Neural progenitor cell (in vitro differentiated cells): ENCODE data around the gene LTC4S. TPM values are rescaled to one million over a fixed set of nuclear protein-coding genes. Genes with fewer than 3 reads are reported as not detected.

Experiments used
- DNase-seq: peaks from one replicate; pipeline ENCODE4 v3.0.0-alpha.2; 2016; ENCODE audit warnings: low spot score
- H2AFZ ChIP-seq: fragments of 200-600 bp; sonication (generic); replicated peaks from 2 replicates; pipeline ENCODE4 v1.6.1; 2016; ENCODE audit warnings: antibody characterized with exemption
- H3F3A ChIP-seq: fragments of 200-600 bp; sonication (generic); 2 replicates; pipeline ENCODE4 v1.6.1; 2016; ENCODE audit warnings: antibody characterized with exemption, low read depth
- H3K27ac ChIP-seq: fragments of 200-600 bp; sonication (generic); 2 replicates; pipeline ENCODE4 v1.5.1; 2016; ENCODE audit warnings: mild to moderate bottlenecking
- H3K27me3 ChIP-seq: fragments of 200-600 bp; sonication (generic); 2 replicates; pipeline ENCODE4 v1.6.1; 2016; ENCODE audit warnings: mild to moderate bottlenecking, moderate library complexity
- H3K36me3 ChIP-seq: fragments of 200-600 bp; sonication (generic); 2 replicates; pipeline ENCODE4 v1.5.1; 2016
- H3K4me1 ChIP-seq: fragments of 200-600 bp; sonication (generic); 2 replicates; pipeline ENCODE4 v1.6.1; 2016; ENCODE audit warnings: mixed run types
- H3K4me2 ChIP-seq: fragments of 200-600 bp; sonication (generic); 2 replicates; pipeline ENCODE4 v1.6.1; 2016
- H3K4me3 ChIP-seq: fragments of 200-600 bp; sonication (generic); 2 replicates; pipeline ENCODE4 v1.5.1; 2016
- H3K79me2 ChIP-seq: fragments of 200-600 bp; sonication (generic); 2 replicates; pipeline ENCODE4 v1.6.1; 2016; ENCODE audit warnings: low read depth
- H3K9ac ChIP-seq: fragments of 200-600 bp; sonication (generic); 2 replicates; pipeline ENCODE4 v1.6.1; 2016
- H3K9me3 ChIP-seq: fragments of 200-600 bp; sonication (generic); 2 replicates; pipeline ENCODE4 v1.5.1; 2016; ENCODE audit warnings: low read depth
- H4K20me1 ChIP-seq: fragments of 200-600 bp; sonication (generic); 2 replicates; pipeline ENCODE4 v1.6.1; 2016; ENCODE audit warnings: low read depth
- H3K27ac Mint-ChIP-seq: 3 replicates; pipeline ENCODE4 v1.8.0; 2021; ENCODE audit warnings: mixed read lengths
- H3K27me3 Mint-ChIP-seq: 2 replicates; pipeline ENCODE4 v1.8.0; 2022; ENCODE audit warnings: low read depth, mild to moderate bottlenecking, inconsistent platforms, moderate library complexity, mixed read lengths; ENCODE audit not compliant: insufficient read depth
- H3K36me3 Mint-ChIP-seq: 3 replicates; pipeline ENCODE4 v1.8.0; 2021; ENCODE audit warnings: mixed read lengths
- H3K4me1 Mint-ChIP-seq: 3 replicates; pipeline ENCODE4 v1.8.0; 2021; ENCODE audit warnings: mixed read lengths
- H3K4me3 Mint-ChIP-seq: 3 replicates; pipeline ENCODE4 v1.8.0; 2021; ENCODE audit warnings: mild to moderate bottlenecking, moderate library complexity, mixed read lengths
- H3K9me3 Mint-ChIP-seq: 3 replicates; pipeline ENCODE4 v1.8.0; 2020; ENCODE audit warnings: mixed read lengths
- EZH2 ChIP-seq: fragments of 200-600 bp; sonication (generic); IDR thresholded peaks from 2 replicates; pipeline ENCODE4 v1.6.1; 2017; ENCODE audit warnings: antibody characterized with exemption, mild to moderate bottlenecking, moderate library complexity
- EZH2phosphoT487 ChIP-seq: fragments of 200-600 bp; sonication (generic); IDR thresholded peaks from 2 replicates; pipeline ENCODE4 v1.6.1; 2017; ENCODE audit warnings: antibody characterized with exemption
- total RNA-seq: library from RNA; depleted of rRNA; stranded (reverse); fragments of >200 nt; gene quantifications from 2 replicates; pipeline ENCODE4 v1.2.3, GENCODE V29; 2015; ENCODE audit warnings: low replicate concordance
- TF ChIP-seq, protein P1 (sequence below): fragments of 200-600 bp; sonication (generic); IDR thresholded peaks from 2 replicates; pipeline ENCODE4 v1.5.1; 2017; ENCODE audit warnings: antibody characterized with exemption, mild to moderate bottlenecking

The LTC4S gene
- total RNA-seq, 1 donor from 2014 or later, result not detected

GRCh38 chr5:179816401-179816795, 22.6 kb downstream of the LTC4S start:
- DNase-seq, result no peak
- Histone ChIP-seq H3K9me3 (no peaks in the 10 kb centered on the region), H3F3A (peaks cover 25% of the 10 kb centered on the region), H3K27ac (no peak overlapping the region), H2AFZ (no peak overlapping the region), H3K79me2 (peaks cover 4% of the 10 kb centered on the region), H3K9ac (no peak overlapping the region), H3K4me3 (peak overlapping the region; percentile 52), H4K20me1 (peaks cover 14% of the 10 kb centered on the region), H3K4me2 (peak overlapping the region; percentile 89), H3K4me1 (peaks cover 15% of the 10 kb centered on the region), H3K36me3 (no peaks in the 10 kb centered on the region), H3K27me3 (peaks cover 34% of the 10 kb centered on the region)
- Mint-ChIP-seq H3K4me3 (no peak overlapping the region), H3K27ac (no peak overlapping the region), H3K36me3 (peaks cover 24% of the 10 kb centered on the region), H3K9me3 (peaks cover 4% of the 10 kb centered on the region), H3K4me1 (peaks cover 19% of the 10 kb centered on the region), H3K27me3 (peaks cover 11% of the 10 kb centered on the region)
- TF ChIP-seq EZH2phosphoT487, result no peak

DNA sequence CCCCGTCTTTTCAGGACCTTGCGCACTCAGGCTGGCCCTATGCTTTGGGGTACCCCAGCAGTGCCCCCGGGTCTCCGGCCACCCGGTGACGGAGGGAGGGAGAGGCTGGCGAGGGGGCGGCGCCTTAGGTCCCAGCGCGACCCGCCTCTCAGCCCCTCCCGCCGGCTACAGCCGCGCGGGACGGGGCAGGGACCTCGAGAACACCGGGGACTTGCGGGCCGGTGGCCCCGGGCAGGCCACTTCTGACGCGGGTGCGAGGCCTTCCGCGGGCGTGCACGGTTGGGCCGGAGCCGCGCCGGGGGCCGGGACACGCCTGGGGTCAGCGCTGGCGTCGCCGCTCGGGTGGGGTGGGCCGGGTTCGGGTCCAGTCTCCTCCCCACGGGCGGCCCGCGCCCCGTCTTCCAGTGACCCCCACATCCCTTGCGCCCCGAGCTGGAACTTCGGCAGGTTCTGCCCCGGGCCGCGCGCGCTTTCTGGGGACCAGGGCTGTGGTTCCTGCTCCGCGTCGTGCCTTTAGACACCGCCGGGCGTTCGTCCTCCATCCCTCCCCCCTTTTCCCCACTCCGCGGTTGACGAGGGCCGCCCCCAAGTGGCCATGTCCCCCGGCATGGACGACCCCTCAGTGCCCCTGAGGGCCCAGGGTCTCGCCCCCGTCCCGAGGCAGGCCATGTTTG, 23.1 kb downstream of the LTC4S start:
- Mint-ChIP-seq H3K4me3 (peak overlapping the region; percentile 55), H3K27ac (no peak overlapping the region), H3K36me3 (peaks cover 24% of the 10 kb centered on the region), H3K27me3 (peaks cover 13% of the 10 kb centered on the region), H3K9me3 (peaks cover 4% of the 10 kb centered on the region), H3K4me1 (peaks cover 25% of the 10 kb centered on the region)
- peaks cover 25% of the 10 kb centered on the region for H3F3A ChIP-seq
- peak; percentile 52 for DNase-seq
- peaks cover 17% of the 10 kb centered on the region for H3K4me1 ChIP-seq
- peak overlapping the region; percentile 89 for H3K4me2 ChIP-seq
- H3K36me3 ChIP-seq, result no peaks in the 10 kb centered on the region
- TF ChIP-seq EZH2phosphoT487 (no peak), EZH2 (peak; percentile 38)
- TF ChIP-seq, protein P1, sequence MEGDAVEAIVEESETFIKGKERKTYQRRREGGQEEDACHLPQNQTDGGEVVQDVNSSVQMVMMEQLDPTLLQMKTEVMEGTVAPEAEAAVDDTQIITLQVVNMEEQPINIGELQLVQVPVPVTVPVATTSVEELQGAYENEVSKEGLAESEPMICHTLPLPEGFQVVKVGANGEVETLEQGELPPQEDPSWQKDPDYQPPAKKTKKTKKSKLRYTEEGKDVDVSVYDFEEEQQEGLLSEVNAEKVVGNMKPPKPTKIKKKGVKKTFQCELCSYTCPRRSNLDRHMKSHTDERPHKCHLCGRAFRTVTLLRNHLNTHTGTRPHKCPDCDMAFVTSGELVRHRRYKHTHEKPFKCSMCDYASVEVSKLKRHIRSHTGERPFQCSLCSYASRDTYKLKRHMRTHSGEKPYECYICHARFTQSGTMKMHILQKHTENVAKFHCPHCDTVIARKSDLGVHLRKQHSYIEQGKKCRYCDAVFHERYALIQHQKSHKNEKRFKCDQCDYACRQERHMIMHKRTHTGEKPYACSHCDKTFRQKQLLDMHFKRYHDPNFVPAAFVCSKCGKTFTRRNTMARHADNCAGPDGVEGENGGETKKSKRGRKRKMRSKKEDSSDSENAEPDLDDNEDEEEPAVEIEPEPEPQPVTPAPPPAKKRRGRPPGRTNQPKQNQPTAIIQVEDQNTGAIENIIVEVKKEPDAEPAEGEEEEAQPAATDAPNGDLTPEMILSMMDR, result peak; percentile 32
- peaks cover 19% of the 10 kb centered on the region for H4K20me1 ChIP-seq
- no peak overlapping the region for H3K9ac ChIP-seq
- no peaks in the 10 kb centered on the region for H3K9me3 ChIP-seq
- H3K27me3 ChIP-seq, result peaks cover 34% of the 10 kb centered on the region
- peak overlapping the region; percentile 52 for H3K4me3 ChIP-seq
- peaks cover 9% of the 10 kb centered on the region for H3K79me2 ChIP-seq
- no peak overlapping the region for H3K27ac ChIP-seq
- no peak overlapping the region for H2AFZ ChIP-seq

DNA sequence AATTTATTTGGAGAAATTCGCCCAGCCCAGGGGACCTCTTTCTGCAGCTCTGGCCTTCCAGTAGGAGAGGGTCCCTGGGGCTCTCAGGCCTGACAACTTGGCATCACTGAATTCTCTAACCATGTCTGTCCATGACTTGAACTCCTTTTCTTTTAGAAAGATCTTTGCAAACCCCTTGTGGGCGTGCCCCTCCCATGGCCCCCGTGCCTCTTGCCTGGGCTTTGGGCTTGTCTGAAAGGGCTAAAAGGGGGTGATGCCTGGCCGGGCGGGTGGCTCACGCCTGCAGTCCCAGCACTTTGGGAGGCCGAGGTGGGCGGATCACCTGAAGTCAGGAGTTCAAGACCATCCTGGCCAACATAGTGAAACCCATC, 23.7 kb downstream of the LTC4S start:
- Mint-ChIP-seq H3K9me3 (peaks cover 4% of the 10 kb centered on the region), H3K27ac (no peak overlapping the region), H3K4me3 (peak overlapping the region; percentile 55), H3K27me3 (peaks cover 13% of the 10 kb centered on the region), H3K4me1 (peaks cover 30% of the 10 kb centered on the region), H3K36me3 (peaks cover 22% of the 10 kb centered on the region)
- no peak for TF ChIP-seq EZH2
- no peak for TF ChIP-seq EZH2phosphoT487
- TF ChIP-seq, protein P1, result no peak
- H3K9ac ChIP-seq, result no peak overlapping the region
- no peaks in the 10 kb centered on the region for H3K9me3 ChIP-seq
- H3K4me2 ChIP-seq, result peak overlapping the region; percentile 89
- H3K4me3 ChIP-seq, result peak overlapping the region; percentile 52
- H3K36me3 ChIP-seq, result no peaks in the 10 kb centered on the region
- H2AFZ ChIP-seq, result no peak overlapping the region
- H3K27me3 ChIP-seq, result peaks cover 34% of the 10 kb centered on the region
- peaks cover 14% of the 10 kb centered on the region for H3K79me2 ChIP-seq
- H4K20me1 ChIP-seq, result peaks cover 24% of the 10 kb centered on the region
- peaks cover 22% of the 10 kb centered on the region for H3K4me1 ChIP-seq
- DNase-seq, result no peak
- H3K27ac ChIP-seq, result no peak overlapping the region
- peaks cover 25% of the 10 kb centered on the region for H3F3A ChIP-seq
